Measurements from ENCODE around the gene IKZF3.

- no peak for TF ChIP-seq POLR2AphosphoS5 (IDR thresholded peaks at IDR 0.05; ENCODE audit: borderline replicate concordance, low read depth, low read length)
- TF ChIP-seq EZH2 (IDR thresholded peaks at IDR 0.05) = no peak
- TF ChIP-seq FOXP2 (optimal IDR thresholded peaks at IDR 0.05; ENCODE audit: control extremely low read depth, extremely low read length, insufficient read depth) = no peak
Observed at GRCh38 chr17:39820541-39820940, 43.6 kb downstream of the IKZF3 start.

Measured in SK-N-MC (cell line).